Measurements from ENCODE around the gene ABHD14A. TPM values are rescaled to one million over a fixed set of nuclear protein-coding genes. Genes with fewer than 3 reads are reported as not detected.
A peak's percentile ranks its signal among the peaks of the same experiment; 100 is the strongest.

Gene ABHD14A
- total and polyA plus RNA-seq, 8 donors = 7.0 to 20.8 (median 15.4) TPM; not detected in 2

GRCh38 chr3:51984269-51984647 is 9.4 kb downstream of the ABHD14A start:
- H3K4me1 ChIP-seq = peaks cover 24 to 60% (median 36%) of the 10 kb centered on the region in 4 donors
- peaks cover 0 to 9% (median 2%) of the 10 kb centered on the region in 4 donors for H3K36me3 ChIP-seq

GRCh38 chr3:51985063-51985462 is 10.2 kb downstream of the ABHD14A start:
- Histone ChIP-seq H3K36me3 (peaks cover 0 to 9% (median 2%) of the 10 kb centered on the region in 4 donors), H3K27ac (peak overlapping the region in 3 of 5 donors; percentile 23 to 93 (median 62)), H3K27me3 (no peaks in the 10 kb centered on the region), H3K4me1 (peaks cover 24 to 68% (median 43%) of the 10 kb centered on the region in 4 donors), H3K9me3 (no peaks in the 10 kb centered on the region), H3K4me3 (no peak overlapping the region)
- intact Hi-C loops (cut with DNase I; ENCODE audit: low total_unique reads) = no loop called here
- WGBS, 5 donors = 86 to 93% (median 91%) methylated on average over 6 of the region's 6 CpGs
- no peak for DNase-seq
- TF ChIP-seq POLR2A (IDR thresholded peaks at IDR 0.05) = no peak
- TF ChIP-seq EP300 (IDR thresholded peaks at IDR 0.05) = no peak
- TF ChIP-seq POLR2AphosphoS5 (IDR thresholded peaks at IDR 0.05) = no peak
- no peak for TF ChIP-seq CTCF (IDR thresholded peaks at IDR 0.05)

More at GRCh38 chr3:51984269-51984647, 9.4 kb downstream of the ABHD14A start:
- no peak for TF ChIP-seq EP300 (IDR thresholded peaks at IDR 0.05)
- no peak for TF ChIP-seq CTCF (IDR thresholded peaks at IDR 0.05)
- no peak for TF ChIP-seq POLR2A (IDR thresholded peaks at IDR 0.05)
- TF ChIP-seq POLR2AphosphoS5 (IDR thresholded peaks at IDR 0.05) = no peak
- Histone ChIP-seq H3K27ac (peak overlapping the region; percentile 93 to 99 (median 98)), H3K4me3 (peak overlapping the region in 1 of 4 donors; percentile 64), H3K27me3 (no peaks in the 10 kb centered on the region), H3K9me3 (no peaks in the 10 kb centered on the region)
- intact Hi-C loops (cut with DNase I; ENCODE audit: low total_unique reads) = no loop called here
- no peak for DNase-seq

GRCh38 chr3:51986010-51986947 is 11.4 kb downstream of the ABHD14A start:
- 59 to 76% (median 67%) methylated on average over 6 to 12 of the region's 12 CpGs for WGBS, 5 donors
- peaks cover 0 to 3% (median 2%) of the 10 kb centered on the region in 4 donors for H3K36me3 ChIP-seq
- peak overlapping the region in 4 of 5 donors; percentile 10 to 62 (median 24) for H3K27ac ChIP-seq
- H3K9me3 ChIP-seq = no peaks in the 10 kb centered on the region
- H3K4me3 ChIP-seq = no peak overlapping the region
- H3K27me3 ChIP-seq = no peaks in the 10 kb centered on the region
- TF ChIP-seq EP300 (IDR thresholded peaks at IDR 0.05) (no peak), CTCF (IDR thresholded peaks at IDR 0.05) (no peak), POLR2A (IDR thresholded peaks at IDR 0.05) (no peak), POLR2AphosphoS5 (IDR thresholded peaks at IDR 0.05) (no peak)
- DNase-seq = peak; percentile 35 to 62
- intact Hi-C loops (cut with DNase I; ENCODE audit: low total_unique reads) = no loop called here
- peaks cover 24 to 70% (median 47%) of the 10 kb centered on the region in 4 donors for H3K4me1 ChIP-seq

GRCh38 chr3:51987568-51987967 is 12.7 kb downstream of the ABHD14A start:
- H3K36me3 ChIP-seq = peaks cover 7 to 16% (median 15%) of the 10 kb centered on the region in 4 donors
- no peak overlapping the region for H3K27ac ChIP-seq
- no peaks in the 10 kb centered on the region for H3K27me3 ChIP-seq
- H3K4me1 ChIP-seq = peaks cover 16 to 68% (median 42%) of the 10 kb centered on the region in 4 donors
- TF ChIP-seq POLR2A (IDR thresholded peaks at IDR 0.05) (no peak), CTCF (IDR thresholded peaks at IDR 0.05) (no peak), POLR2AphosphoS5 (IDR thresholded peaks at IDR 0.05) (no peak), EP300 (IDR thresholded peaks at IDR 0.05) (no peak)
- 86 to 94% (median 94%) methylated on average over 7 of the region's 7 CpGs for WGBS, 5 donors
- intact Hi-C loops (cut with DNase I; ENCODE audit: low total_unique reads) = no loop called here
- no peak for DNase-seq
- no peaks in the 10 kb centered on the region for H3K9me3 ChIP-seq
- H3K4me3 ChIP-seq = no peak overlapping the region

Data from stomach (tissue), 9 donors.